Ascending aorta (tissue), 2 donors: ENCODE data around the gene UBE2E2. TPM values are rescaled to one million over a fixed set of nuclear protein-coding genes. Genes with fewer than 3 reads are reported as not detected.

Experiments
- DNase-seq, 2 donors: peaks; one replicate each; pipeline ENCODE4 v3.0.0-alpha.2; 2019; ENCODE audit warnings: low spot score in 2 of 2
- H3K27ac ChIP-seq, 2 donors: fragments of 200-600 bp; sonication (generic); one replicate each; pipeline ENCODE4 v1.5.1; 2016 to 2017; ENCODE audit warnings: mild to moderate bottlenecking in 1 of 2
- H3K27me3 ChIP-seq: fragments of 200-600 bp; sonication (generic); one replicate; pipeline ENCODE4 v1.5.1; 2017
- H3K36me3 ChIP-seq, 2 donors: fragments of 200-600 bp; sonication (generic); one replicate each; pipeline ENCODE4 v1.5.1; 2016
- H3K4me1 ChIP-seq, 2 donors: fragments of 200-600 bp; sonication (generic); one replicate each; pipeline ENCODE4 v1.5.1; 2016 to 2017; ENCODE audit warnings: mild to moderate bottlenecking in 1 of 2
- H3K4me3 ChIP-seq, 2 donors: fragments of 200-600 bp; sonication (generic); one replicate each; pipeline ENCODE4 v1.5.1; 2016 to 2017; ENCODE audit warnings: mild to moderate bottlenecking in 1 of 2
- H3K9me3 ChIP-seq, 2 donors: fragments of 200-600 bp; sonication (generic); one replicate each; pipeline ENCODE4 v1.5.1; 2016
- CTCF ChIP-seq, 3 experiments: fragments of 200-600 bp in 2 of 3; fragments of 450-650 bp in 1 of 3; sonication (generic) in 2 of 3; IDR thresholded peaks; one replicate each; pipeline ENCODE4 v1.5.1; 2016 to 2019; ENCODE audit warnings: antibody characterized with exemption in 3 of 3, mild to moderate bottlenecking in 1 of 3, moderate library complexity in 1 of 3
- intact Hi-C: fragments of 100-400 bp; cut with DNase I; formaldehyde crosslinking; loops from one replicate; pipeline ENCODE4 v1.15.1; 2023
- total RNA-seq: library from RNA; depleted of rRNA; stranded (reverse); fragments of >200 nt; gene quantifications from one replicate; pipeline ENCODE4 v1.1.0, GENCODE V29; 2016

The UBE2E2 gene
- total RNA-seq, 1 donor from 2014 or later: 5.3 TPM

GRCh38 chr3:23390989-23391553, 187.9 kb downstream of the UBE2E2 start:
- TF ChIP-seq CTCF (IDR thresholded peaks at IDR 0.05): no peak
- no peaks in the 10 kb centered on the region for H3K9me3 ChIP-seq
- intact Hi-C loops: no loop called here
- DNase-seq: no peak
- no peak overlapping the region for H3K4me3 ChIP-seq
- no peaks in the 10 kb centered on the region for H3K27me3 ChIP-seq
- no peaks in the 10 kb centered on the region for H3K4me1 ChIP-seq
- no peak overlapping the region for H3K27ac ChIP-seq
- H3K36me3 ChIP-seq: no peaks in the 10 kb centered on the region

- no peaks in the 10 kb centered on the region for H3K4me1 ChIP-seq
Measured at GRCh38 chr3:23395115-23395514, 192.0 kb downstream of the UBE2E2 start.

GRCh38 chr3:23396746-23397145, 193.6 kb downstream of the UBE2E2 start:
- no peaks in the 10 kb centered on the region for H3K36me3 ChIP-seq
- H3K27ac ChIP-seq: no peak overlapping the region
- no peaks in the 10 kb centered on the region for H3K9me3 ChIP-seq
- no peaks in the 10 kb centered on the region for H3K27me3 ChIP-seq
- no peaks in the 10 kb centered on the region for H3K4me1 ChIP-seq
- no peak for TF ChIP-seq CTCF (IDR thresholded peaks at IDR 0.05)
- intact Hi-C loops: no loop called here
- H3K4me3 ChIP-seq: no peak overlapping the region
- no peak for DNase-seq

More at GRCh38 chr3:23395115-23395514, 192.0 kb downstream of the UBE2E2 start:
- no peak for TF ChIP-seq CTCF (IDR thresholded peaks at IDR 0.05)
- no peaks in the 10 kb centered on the region for H3K27me3 ChIP-seq
- no peak overlapping the region for H3K27ac ChIP-seq
- no peak overlapping the region for H3K4me3 ChIP-seq
- H3K9me3 ChIP-seq: no peaks in the 10 kb centered on the region
- H3K36me3 ChIP-seq: no peaks in the 10 kb centered on the region
- no peak for DNase-seq
- intact Hi-C loops: no loop called here

- Histone ChIP-seq H3K4me3 (no peak overlapping the region), H3K27me3 (no peaks in the 10 kb centered on the region), H3K27ac (no peak overlapping the region), H3K9me3 (no peaks in the 10 kb centered on the region), H3K4me1 (no peaks in the 10 kb centered on the region), H3K36me3 (no peaks in the 10 kb centered on the region)
- DNase-seq: no peak
- intact Hi-C loops: no loop called here
- no peak for TF ChIP-seq CTCF (IDR thresholded peaks at IDR 0.05)
Measured at GRCh38 chr3:23399221-23399620, 196.1 kb downstream of the UBE2E2 start.

- H3K27me3 ChIP-seq: no peaks in the 10 kb centered on the region
- no peak overlapping the region for H3K4me3 ChIP-seq
- TF ChIP-seq CTCF (IDR thresholded peaks at IDR 0.05): no peak
- H3K4me1 ChIP-seq: peaks cover 0 to 3% of the 10 kb centered on the region in 2 donors
- DNase-seq: no peak
- H3K36me3 ChIP-seq: no peaks in the 10 kb centered on the region
- H3K9me3 ChIP-seq: no peaks in the 10 kb centered on the region
- intact Hi-C loops: no loop called here
- H3K27ac ChIP-seq: no peak overlapping the region
Measured at GRCh38 chr3:23402728-23403492, 199.8 kb downstream of the UBE2E2 start.
